ENCODE results near the gene UFD1. TPM values are rescaled to one million over a fixed set of nuclear protein-coding genes. Genes with fewer than 3 reads are reported as not detected.
A peak's percentile ranks its signal among the peaks of the same experiment; 100 is the strongest.

The UFD1 gene, protein sequence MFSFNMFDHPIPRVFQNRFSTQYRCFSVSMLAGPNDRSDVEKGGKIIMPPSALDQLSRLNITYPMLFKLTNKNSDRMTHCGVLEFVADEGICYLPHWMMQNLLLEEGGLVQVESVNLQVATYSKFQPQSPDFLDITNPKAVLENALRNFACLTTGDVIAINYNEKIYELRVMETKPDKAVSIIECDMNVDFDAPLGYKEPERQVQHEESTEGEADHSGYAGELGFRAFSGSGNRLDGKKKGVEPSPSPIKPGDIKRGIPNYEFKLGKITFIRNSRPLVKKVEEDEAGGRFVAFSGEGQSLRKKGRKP
- polyA plus RNA-seq (2012; rRNA removed), result 111 and 122 TPM in 2 replicates
- polyA plus RNA-seq (2012; cell fraction: cytosol; rRNA removed), result 91.4 and 107 TPM in 2 replicates
- 84.4 and 109 TPM in 2 replicates for polyA plus RNA-seq (2012; cell fraction: nucleus; rRNA removed)

DNA sequence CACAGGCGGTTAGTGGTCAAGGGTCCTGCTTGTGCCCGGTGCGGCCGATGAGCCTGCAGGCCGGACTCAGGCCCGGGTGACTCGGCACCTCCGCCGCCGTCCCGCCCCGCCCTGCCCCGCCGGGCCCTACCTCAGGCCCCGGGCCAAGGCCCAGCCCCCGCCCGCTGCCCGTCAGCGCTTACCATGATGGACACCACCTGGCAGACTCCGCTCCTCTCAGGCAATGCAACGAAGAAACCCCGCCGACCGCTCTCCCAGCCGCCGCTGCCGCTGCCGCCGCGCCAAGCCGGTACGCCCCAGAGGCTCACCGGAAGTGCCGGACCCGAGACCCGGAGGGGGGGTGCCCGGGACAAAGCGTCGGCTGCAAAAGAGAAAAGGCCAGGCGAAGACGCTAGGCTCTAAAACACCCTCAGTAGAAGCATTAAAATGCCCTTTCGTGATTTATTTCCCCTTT is at the start of gene UFD1:
TSS of gene UFD1 (minus strand) at position 293 of the 454 bp plus-strand sequence. CDS start at position 185, 108 bp downstream.
- peak; percentile 91 for DNase-seq

DNA sequence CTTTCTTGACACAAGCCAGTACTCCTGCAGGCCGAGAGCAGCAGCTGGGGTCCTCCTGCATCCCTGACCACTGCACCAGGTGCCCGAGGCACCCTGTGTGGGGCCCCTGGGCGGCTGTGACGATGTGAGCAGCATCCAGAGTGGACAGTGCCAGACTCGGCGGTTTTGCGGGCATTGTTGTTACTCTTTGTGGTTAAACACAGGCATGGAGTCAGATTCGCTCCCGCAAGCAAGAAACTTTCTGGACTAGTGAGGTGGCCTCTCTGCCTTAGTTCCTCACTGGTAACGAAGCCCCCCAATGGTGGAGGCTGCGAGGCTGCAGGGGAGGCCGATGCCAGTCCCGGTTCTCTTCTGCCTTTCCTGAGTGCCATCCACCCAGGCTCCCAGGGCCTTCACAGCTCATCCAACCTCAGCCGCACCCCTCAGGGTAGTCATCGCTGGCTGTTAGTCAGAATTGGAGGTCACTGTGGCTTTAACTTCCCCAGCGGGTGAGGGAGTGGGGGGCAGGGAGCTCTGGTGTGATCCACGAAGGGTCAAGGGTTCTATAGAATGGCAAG is 48.9 kb upstream of the UFD1 start:
- Histone ChIP-seq H3K9me2 (no peaks in the 10 kb centered on the region), H3K4me1 (ENCODE audit: control insufficient read depth in 1 of 2, insufficient read depth in 2 of 2, low read depth in 1 of 2, low read length in 1 of 2) (peaks cover 0 to 10% of the 10 kb centered on the region in 2 experiments; a peak in 1 of 4 replicates), H3K79me2 (ENCODE audit: insufficient read depth) (no peaks in the 10 kb centered on the region), H3K9ac (no peak overlapping the region), H3K36me3 (replicated peaks in 1 of 2; ENCODE audit: control insufficient read depth in 1 of 2, insufficient read depth in 2 of 2, low read length in 1 of 2) (no peaks in the 10 kb centered on the region), H3K27me3 (ENCODE audit: insufficient read depth) (no peaks in the 10 kb centered on the region; the same call in 1 of the 2 replicates), H4K20me1 (ENCODE audit: insufficient read depth) (no peaks in the 10 kb centered on the region), H3K9me3 (no peaks in the 10 kb centered on the region), H2AFZ (ENCODE audit: low read depth) (no peak overlapping the region), H3F3A (replicated peaks; ENCODE audit: insufficient read depth) (no peaks in the 10 kb centered on the region), H3K4me3 (ENCODE audit: low read depth in 2 of 2, low read length in 1 of 2) (no peak overlapping the region), H3K27ac (ENCODE audit: low read depth in 2 of 2, low read length in 1 of 2) (no peak overlapping the region), H3K4me2 (no peak overlapping the region)
- ChIA-PET POLR2A (no interaction called here), CTCF (interaction anchor here (1.1 kb wide), 1 partner anchor 102 kb away, joined by 4 read pairs; no protein-coding TSS in a partner anchor)
- TF ChIP-seq EZH2phosphoT487 (IDR thresholded peaks at IDR 0.05; ENCODE audit: borderline replicate concordance, low read depth) (no peak), RXRA (IDR thresholded peaks at IDR 0.05; ENCODE audit: borderline replicate concordance, low read depth) (no peak), NRF1 (IDR thresholded peaks at IDR 0.05; ENCODE audit: low read depth, low read length) (no peak), FOXM1 (IDR thresholded peaks at IDR 0.05; ENCODE audit: low read depth) (no peak), NFIC (IDR thresholded peaks at IDR 0.05; ENCODE audit: borderline replicate concordance) (no peak), JUND (IDR thresholded peaks at IDR 0.05) (no peak)
- TF ChIP-seq, protein P1, sequence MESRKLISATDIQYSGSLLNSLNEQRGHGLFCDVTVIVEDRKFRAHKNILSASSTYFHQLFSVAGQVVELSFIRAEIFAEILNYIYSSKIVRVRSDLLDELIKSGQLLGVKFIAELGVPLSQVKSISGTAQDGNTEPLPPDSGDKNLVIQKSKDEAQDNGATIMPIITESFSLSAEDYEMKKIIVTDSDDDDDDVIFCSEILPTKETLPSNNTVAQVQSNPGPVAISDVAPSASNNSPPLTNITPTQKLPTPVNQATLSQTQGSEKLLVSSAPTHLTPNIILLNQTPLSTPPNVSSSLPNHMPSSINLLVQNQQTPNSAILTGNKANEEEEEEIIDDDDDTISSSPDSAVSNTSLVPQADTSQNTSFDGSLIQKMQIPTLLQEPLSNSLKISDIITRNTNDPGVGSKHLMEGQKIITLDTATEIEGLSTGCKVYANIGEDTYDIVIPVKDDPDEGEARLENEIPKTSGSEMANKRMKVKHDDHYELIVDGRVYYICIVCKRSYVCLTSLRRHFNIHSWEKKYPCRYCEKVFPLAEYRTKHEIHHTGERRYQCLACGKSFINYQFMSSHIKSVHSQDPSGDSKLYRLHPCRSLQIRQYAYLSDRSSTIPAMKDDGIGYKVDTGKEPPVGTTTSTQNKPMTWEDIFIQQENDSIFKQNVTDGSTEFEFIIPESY (IDR thresholded peaks at IDR 0.05; ENCODE audit: borderline replicate concordance, low read depth), result no peak
- TF ChIP-seq, protein P2, sequence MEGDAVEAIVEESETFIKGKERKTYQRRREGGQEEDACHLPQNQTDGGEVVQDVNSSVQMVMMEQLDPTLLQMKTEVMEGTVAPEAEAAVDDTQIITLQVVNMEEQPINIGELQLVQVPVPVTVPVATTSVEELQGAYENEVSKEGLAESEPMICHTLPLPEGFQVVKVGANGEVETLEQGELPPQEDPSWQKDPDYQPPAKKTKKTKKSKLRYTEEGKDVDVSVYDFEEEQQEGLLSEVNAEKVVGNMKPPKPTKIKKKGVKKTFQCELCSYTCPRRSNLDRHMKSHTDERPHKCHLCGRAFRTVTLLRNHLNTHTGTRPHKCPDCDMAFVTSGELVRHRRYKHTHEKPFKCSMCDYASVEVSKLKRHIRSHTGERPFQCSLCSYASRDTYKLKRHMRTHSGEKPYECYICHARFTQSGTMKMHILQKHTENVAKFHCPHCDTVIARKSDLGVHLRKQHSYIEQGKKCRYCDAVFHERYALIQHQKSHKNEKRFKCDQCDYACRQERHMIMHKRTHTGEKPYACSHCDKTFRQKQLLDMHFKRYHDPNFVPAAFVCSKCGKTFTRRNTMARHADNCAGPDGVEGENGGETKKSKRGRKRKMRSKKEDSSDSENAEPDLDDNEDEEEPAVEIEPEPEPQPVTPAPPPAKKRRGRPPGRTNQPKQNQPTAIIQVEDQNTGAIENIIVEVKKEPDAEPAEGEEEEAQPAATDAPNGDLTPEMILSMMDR (IDR thresholded peaks at IDR 0.05), result no peak
- TF ChIP-seq, protein P3, sequence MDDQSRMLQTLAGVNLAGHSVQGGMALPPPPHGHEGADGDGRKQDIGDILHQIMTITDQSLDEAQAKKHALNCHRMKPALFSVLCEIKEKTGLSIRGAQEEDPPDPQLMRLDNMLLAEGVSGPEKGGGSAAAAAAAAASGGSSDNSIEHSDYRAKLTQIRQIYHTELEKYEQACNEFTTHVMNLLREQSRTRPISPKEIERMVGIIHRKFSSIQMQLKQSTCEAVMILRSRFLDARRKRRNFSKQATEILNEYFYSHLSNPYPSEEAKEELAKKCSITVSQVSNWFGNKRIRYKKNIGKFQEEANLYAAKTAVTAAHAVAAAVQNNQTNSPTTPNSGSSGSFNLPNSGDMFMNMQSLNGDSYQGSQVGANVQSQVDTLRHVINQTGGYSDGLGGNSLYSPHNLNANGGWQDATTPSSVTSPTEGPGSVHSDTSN (IDR thresholded peaks at IDR 0.05), result no peak
- 82% methylated on average over 15 of the region's 17 CpGs for WGBS (ENCODE audit: low lambda C conversion rate)
- DNase-seq, result no peak

More for the DNA sequence above, at the start of gene UFD1:
- Histone ChIP-seq H3F3A (replicated peaks; ENCODE audit: insufficient read depth) (peaks cover 4% of the 10 kb centered on the region), H3K4me2 (peak within 1 kb of the TSS; percentile 80), H4K20me1 (ENCODE audit: insufficient read depth) (peaks cover 38% of the 10 kb centered on the region), H3K9ac (peak within 1 kb of the TSS; percentile 91), H3K27ac (ENCODE audit: low read depth in 2 of 2, low read length in 1 of 2) (peak within 1 kb of the TSS; percentile 95 to 99), H3K4me1 (ENCODE audit: control insufficient read depth in 1 of 2, insufficient read depth in 2 of 2, low read depth in 1 of 2, low read length in 1 of 2) (peaks cover 5 to 16% of the 10 kb centered on the region in 2 experiments; a peak in 3 of 4 replicates), H3K9me3 (no peaks in the 10 kb centered on the region), H3K27me3 (ENCODE audit: insufficient read depth) (no peaks in the 10 kb centered on the region), H3K36me3 (replicated peaks in 1 of 2; ENCODE audit: control insufficient read depth in 1 of 2, insufficient read depth in 2 of 2, low read length in 1 of 2) (peaks cover 15 to 18% of the 10 kb centered on the region in 2 experiments), H3K4me3 (ENCODE audit: low read depth in 2 of 2, low read length in 1 of 2) (peak within 1 kb of the TSS; percentile 94 to 95), H3K9me2 (no peaks in the 10 kb centered on the region), H3K79me2 (ENCODE audit: insufficient read depth) (peaks cover 75% of the 10 kb centered on the region), H2AFZ (ENCODE audit: low read depth) (peak within 1 kb of the TSS; percentile 89)
- CTCF ChIA-PET, result interaction anchor here (0.9 to 3.0 kb wide), 5 partner anchors 9 to 335 kb away, joined by 3 to 19 read pairs (median 7); partner anchors contain the start of genes ESS2 and SLC25A1
- 0% methylated on average over 5 of the region's 42 CpGs for WGBS (ENCODE audit: low lambda C conversion rate)
- POLR2A ChIA-PET, result interaction anchor here (0.5 to 1.6 kb wide), 6 partner anchors 10 to 334 kb away, joined by 3 to 7 read pairs (median 4); partner anchors contain the start of genes ESS2 and HIRA
- TF ChIP-seq GABPA (IDR thresholded peaks at IDR 0.05; ENCODE audit: low read depth), result peak; percentile 77
- TF ChIP-seq, protein P3 (IDR thresholded peaks at IDR 0.05), result peak; percentile 66
- TF ChIP-seq GATA2 (CRISPR knock-in tag; IDR thresholded peaks at IDR 0.05), result no peak
- no peak for TF ChIP-seq MEF2A (IDR thresholded peaks at IDR 0.05; ENCODE audit: borderline replicate concordance, low read depth)
- no peak for TF ChIP-seq YY1 (IDR thresholded peaks at IDR 0.05; ENCODE audit: low read depth)
- peak; percentile 34; the same call in 1 of the 2 replicates for TF ChIP-seq TAF1 (IDR thresholded peaks at IDR 0.05; ENCODE audit: borderline replicate concordance, low read depth, low read length)
- TF ChIP-seq POLR2AphosphoS5 (IDR thresholded peaks at IDR 0.05; ENCODE audit: low read depth, low read length), result peak; percentile 44; the same call in 1 of the 2 replicates
- no peak for TF ChIP-seq NRF1 (IDR thresholded peaks at IDR 0.05; ENCODE audit: low read depth, low read length)
- TF ChIP-seq, protein P4, sequence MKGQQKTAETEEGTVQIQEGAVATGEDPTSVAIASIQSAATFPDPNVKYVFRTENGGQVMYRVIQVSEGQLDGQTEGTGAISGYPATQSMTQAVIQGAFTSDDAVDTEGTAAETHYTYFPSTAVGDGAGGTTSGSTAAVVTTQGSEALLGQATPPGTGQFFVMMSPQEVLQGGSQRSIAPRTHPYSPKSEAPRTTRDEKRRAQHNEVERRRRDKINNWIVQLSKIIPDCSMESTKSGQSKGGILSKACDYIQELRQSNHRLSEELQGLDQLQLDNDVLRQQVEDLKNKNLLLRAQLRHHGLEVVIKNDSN (IDR thresholded peaks at IDR 0.05; ENCODE audit: borderline replicate concordance, low read depth), result no peak
- no peak for TF ChIP-seq FOSL2 (IDR thresholded peaks at IDR 0.05; ENCODE audit: borderline replicate concordance, low read depth)
- TF ChIP-seq EP300 (IDR thresholded peaks at IDR 0.05; ENCODE audit: borderline replicate concordance in 1 of 2, low read depth in 1 of 2, low read length in 1 of 2), result peak in 1 of 2 experiments; percentile 41; a peak in 1 of 4 replicates
- TF ChIP-seq MXI1 (IDR thresholded peaks at IDR 0.05; ENCODE audit: low read depth, low read length), result peak; percentile 39; the same call in 1 of the 2 replicates

Measured in SK-N-SH (cell line).